Measurements from ENCODE around the gene CFAP58. TPM values are rescaled to one million over a fixed set of nuclear protein-coding genes. Genes with fewer than 3 reads are reported as not detected.

Gene CFAP58
- total and polyA plus RNA-seq, 4 donors: 0.01 to 0.09 (median 0.08) TPM; not detected in 1

DNA sequence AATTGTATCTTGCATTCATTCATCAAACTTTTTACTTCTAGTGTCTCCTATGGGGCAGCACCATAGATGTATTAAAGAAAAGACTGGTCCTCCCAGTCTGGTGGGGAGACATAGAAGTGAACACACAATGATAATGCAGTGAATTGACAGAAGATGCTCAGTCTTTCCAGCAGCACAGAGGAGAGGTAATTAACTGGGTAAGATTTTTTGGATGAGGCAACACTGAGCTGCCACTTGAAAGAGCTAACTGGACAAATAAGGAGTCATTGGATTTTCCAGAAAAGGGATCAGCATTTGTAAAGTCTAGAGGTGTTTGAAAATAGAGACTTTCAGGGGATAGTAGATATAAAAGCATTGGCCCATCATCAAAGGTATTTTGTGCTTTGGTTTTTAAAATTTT is 8.1 kb upstream of the CFAP58 start:
- no peaks in the 10 kb centered on the region for H3K36me3 ChIP-seq (ENCODE audit: control insufficient read depth in 4 of 4, insufficient read depth in 3 of 4, low read depth in 1 of 4, low read length in 3 of 4)
- no peak overlapping the region for H3K4me3 ChIP-seq (ENCODE audit: low read depth in 1 of 3, low read length in 3 of 3)
- no peak for TF ChIP-seq NR2F2 (IDR thresholded peaks at IDR 0.05)
- TF ChIP-seq FOXA1 (IDR thresholded peaks at IDR 0.05): no peak
- no peak for TF ChIP-seq MAX (IDR thresholded peaks at IDR 0.05)
- TF ChIP-seq HNF4G (IDR thresholded peaks at IDR 0.05): no peak
- TF ChIP-seq CTCF (IDR thresholded peaks at IDR 0.05; ENCODE audit: low read depth, low read length, missing input control): no peak
- TF ChIP-seq FOXA2 (IDR thresholded peaks at IDR 0.05): no peak
- no peak for TF ChIP-seq TAF1 (conservative IDR thresholded peaks at IDR 0.05)
- TF ChIP-seq RXRA (IDR thresholded peaks at IDR 0.05): no peak
- TF ChIP-seq YY1 (IDR thresholded peaks at IDR 0.05): no peak
- no peak for TF ChIP-seq RAD21 (IDR thresholded peaks at IDR 0.05)
- TF ChIP-seq GABPA (IDR thresholded peaks at IDR 0.05 in 1 of 2, conservative IDR thresholded peaks at IDR 0.05 in 1 of 2): no peak
- DNase-seq (ENCODE audit: low spot score): no peak
- peaks cover 0 to 13% (median 11%) of the 10 kb centered on the region in 4 donors for H3K4me1 ChIP-seq (ENCODE audit: control insufficient read depth in 4 of 4, insufficient read depth in 4 of 4, low read length in 3 of 4)
- no peak overlapping the region for H3K9ac ChIP-seq (ENCODE audit: low read depth in 1 of 2, low read length in 2 of 2)
- H3K9me3 ChIP-seq (ENCODE audit: control insufficient read depth in 4 of 4, low read length in 3 of 4): no peaks in the 10 kb centered on the region
- H3K27me3 ChIP-seq (ENCODE audit: control insufficient read depth in 4 of 4, insufficient read depth in 4 of 4, low read length in 3 of 4): no peaks in the 10 kb centered on the region
- H3K27ac ChIP-seq (ENCODE audit: low read depth in 1 of 2, low read length in 2 of 2): no peak overlapping the region

GRCh38 chr10:104345941-104346340 is 7.7 kb upstream of the CFAP58 start:
- Histone ChIP-seq H3K4me3 (ENCODE audit: low read depth in 1 of 3, low read length in 3 of 3) (no peak overlapping the region), H3K9ac (ENCODE audit: low read depth in 1 of 2, low read length in 2 of 2) (no peak overlapping the region), H3K4me1 (ENCODE audit: control insufficient read depth in 4 of 4, insufficient read depth in 4 of 4, low read length in 3 of 4) (peaks cover 0 to 13% (median 11%) of the 10 kb centered on the region in 4 donors), H3K27ac (ENCODE audit: low read depth in 1 of 2, low read length in 2 of 2) (no peak overlapping the region), H3K9me3 (ENCODE audit: control insufficient read depth in 4 of 4, low read length in 3 of 4) (no peaks in the 10 kb centered on the region), H3K36me3 (ENCODE audit: control insufficient read depth in 4 of 4, insufficient read depth in 3 of 4, low read depth in 1 of 4, low read length in 3 of 4) (no peaks in the 10 kb centered on the region), H3K27me3 (ENCODE audit: control insufficient read depth in 4 of 4, insufficient read depth in 4 of 4, low read length in 3 of 4) (no peaks in the 10 kb centered on the region)
- no peak for TF ChIP-seq YY1 (IDR thresholded peaks at IDR 0.05)
- TF ChIP-seq GABPA (IDR thresholded peaks at IDR 0.05 in 1 of 2, conservative IDR thresholded peaks at IDR 0.05 in 1 of 2): no peak
- no peak for TF ChIP-seq RAD21 (IDR thresholded peaks at IDR 0.05)
- no peak for TF ChIP-seq ATF3 (IDR thresholded peaks at IDR 0.05)
- TF ChIP-seq TAF1 (conservative IDR thresholded peaks at IDR 0.05): no peak
- TF ChIP-seq NR2F2 (IDR thresholded peaks at IDR 0.05): no peak
- TF ChIP-seq REST (IDR thresholded peaks at IDR 0.05): no peak
- TF ChIP-seq EGR1 (IDR thresholded peaks at IDR 0.05; ENCODE audit: low read depth in 2 of 2): no peak
- no peak for TF ChIP-seq CTCF (IDR thresholded peaks at IDR 0.05; ENCODE audit: low read depth, low read length, missing input control)
- TF ChIP-seq HNF4A (conservative IDR thresholded peaks at IDR 0.05): no peak
- no peak for TF ChIP-seq SP1 (IDR thresholded peaks at IDR 0.05)
- no peak for TF ChIP-seq ZBTB33 (IDR thresholded peaks at IDR 0.05)
- TF ChIP-seq MAX (IDR thresholded peaks at IDR 0.05): no peak
- TF ChIP-seq RXRA (IDR thresholded peaks at IDR 0.05): no peak
- no peak for TF ChIP-seq FOXA2 (IDR thresholded peaks at IDR 0.05)
- TF ChIP-seq JUND (IDR thresholded peaks at IDR 0.05): no peak
- TF ChIP-seq FOXA1 (IDR thresholded peaks at IDR 0.05): no peak
- no peak for TF ChIP-seq HNF4G (IDR thresholded peaks at IDR 0.05)
- WGBS: 75% methylated on average over 4 of the region's 4 CpGs
- DNase-seq (ENCODE audit: low spot score): no peak

Measured in liver (tissue), 9 donors.